Mesothelial cell of epicardium (in vitro differentiated cells): ENCODE results near the gene SULF2. TPM values are rescaled to one million over a fixed set of nuclear protein-coding genes. Genes with fewer than 3 reads are reported as not detected.

Experiments used
- DNase-seq, 2 experiments: peaks; one replicate each; pipeline ENCODE4 v3.0.0; 2021; ENCODE audit warnings: low spot score in 2 of 2; ENCODE audit not compliant: unreplicated experiment in 2 of 2
- H3K27ac Mint-ChIP-seq: 2 replicates; pipeline ENCODE4 v1.8.0; 2021; ENCODE audit warnings: mixed read lengths
- H3K27me3 Mint-ChIP-seq: 2 replicates; pipeline ENCODE4 v1.8.0; 2021; ENCODE audit warnings: low read depth, mixed read lengths
- H3K36me3 Mint-ChIP-seq: 2 replicates; pipeline ENCODE4 v1.8.0; 2021; ENCODE audit warnings: mixed read lengths
- H3K4me1 Mint-ChIP-seq: 2 replicates; pipeline ENCODE4 v1.8.0; 2021; ENCODE audit warnings: mixed read lengths
- H3K4me3 Mint-ChIP-seq: 2 replicates; pipeline ENCODE4 v1.8.0; 2021; ENCODE audit warnings: mild to moderate bottlenecking, moderate library complexity, mixed read lengths
- H3K9me3 Mint-ChIP-seq: 2 replicates; pipeline ENCODE4 v1.8.0; 2021; ENCODE audit warnings: mixed read lengths
- total RNA-seq: library from RNA; stranded (reverse); gene quantifications from 3 replicates; pipeline ENCODE4 v1.2.1, GENCODE V29; 2021
- TF ChIP-seq, protein P1 (sequence below): fragments of 200-600 bp; sonication (generic); IDR thresholded peaks from one replicate; pipeline ENCODE4 v1.5.0; 2021; ENCODE audit warnings: antibody characterized with exemption; ENCODE audit not compliant: unreplicated experiment

The SULF2 gene
- total RNA-seq, 1 donor from 2014 or later = 77.0 TPM

GRCh38 chr20:47674686-47675085 is 110.6 kb downstream of the SULF2 start:
- H3K4me1 Mint-ChIP-seq = peaks cover 2% of the 10 kb centered on the region
- no peak overlapping the region for H3K4me3 Mint-ChIP-seq
- TF ChIP-seq, protein P1, sequence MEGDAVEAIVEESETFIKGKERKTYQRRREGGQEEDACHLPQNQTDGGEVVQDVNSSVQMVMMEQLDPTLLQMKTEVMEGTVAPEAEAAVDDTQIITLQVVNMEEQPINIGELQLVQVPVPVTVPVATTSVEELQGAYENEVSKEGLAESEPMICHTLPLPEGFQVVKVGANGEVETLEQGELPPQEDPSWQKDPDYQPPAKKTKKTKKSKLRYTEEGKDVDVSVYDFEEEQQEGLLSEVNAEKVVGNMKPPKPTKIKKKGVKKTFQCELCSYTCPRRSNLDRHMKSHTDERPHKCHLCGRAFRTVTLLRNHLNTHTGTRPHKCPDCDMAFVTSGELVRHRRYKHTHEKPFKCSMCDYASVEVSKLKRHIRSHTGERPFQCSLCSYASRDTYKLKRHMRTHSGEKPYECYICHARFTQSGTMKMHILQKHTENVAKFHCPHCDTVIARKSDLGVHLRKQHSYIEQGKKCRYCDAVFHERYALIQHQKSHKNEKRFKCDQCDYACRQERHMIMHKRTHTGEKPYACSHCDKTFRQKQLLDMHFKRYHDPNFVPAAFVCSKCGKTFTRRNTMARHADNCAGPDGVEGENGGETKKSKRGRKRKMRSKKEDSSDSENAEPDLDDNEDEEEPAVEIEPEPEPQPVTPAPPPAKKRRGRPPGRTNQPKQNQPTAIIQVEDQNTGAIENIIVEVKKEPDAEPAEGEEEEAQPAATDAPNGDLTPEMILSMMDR = no peak
- H3K27me3 Mint-ChIP-seq = no peaks in the 10 kb centered on the region
- DNase-seq = no peak
- no peaks in the 10 kb centered on the region for H3K9me3 Mint-ChIP-seq
- H3K36me3 Mint-ChIP-seq = peaks cover 2% of the 10 kb centered on the region
- no peak overlapping the region for H3K27ac Mint-ChIP-seq

- Mint-ChIP-seq H3K36me3 (peaks cover 1% of the 10 kb centered on the region), H3K4me3 (no peak overlapping the region), H3K27me3 (no peaks in the 10 kb centered on the region), H3K4me1 (peaks cover 2% of the 10 kb centered on the region), H3K27ac (no peak overlapping the region), H3K9me3 (no peaks in the 10 kb centered on the region)
- DNase-seq = no peak
- TF ChIP-seq, protein P1 = no peak
These were observed 111.1 kb downstream of the SULF2 start for GRCh38 chr20:47674145-47674544.

GRCh38 chr20:47673671-47673955 is 111.7 kb downstream of the SULF2 start:
- Mint-ChIP-seq H3K27me3 (no peaks in the 10 kb centered on the region), H3K27ac (no peak overlapping the region), H3K4me3 (no peak overlapping the region), H3K36me3 (peaks cover 4% of the 10 kb centered on the region), H3K4me1 (peaks cover 2% of the 10 kb centered on the region), H3K9me3 (no peaks in the 10 kb centered on the region)
- TF ChIP-seq, protein P1 = no peak
- DNase-seq = no peak

- Mint-ChIP-seq H3K4me1 (peaks cover 2% of the 10 kb centered on the region), H3K27ac (no peak overlapping the region), H3K36me3 (peaks cover 4% of the 10 kb centered on the region), H3K27me3 (no peaks in the 10 kb centered on the region), H3K9me3 (no peaks in the 10 kb centered on the region), H3K4me3 (no peak overlapping the region)
- TF ChIP-seq, protein P1 = no peak
- no peak for DNase-seq
These were observed 112.2 kb downstream of the SULF2 start for GRCh38 chr20:47672886-47673670.

GRCh38 chr20:47672166-47672565 is 113.1 kb downstream of the SULF2 start:
- Mint-ChIP-seq H3K27me3 (no peaks in the 10 kb centered on the region), H3K4me1 (no peaks in the 10 kb centered on the region), H3K27ac (no peak overlapping the region), H3K9me3 (no peaks in the 10 kb centered on the region), H3K4me3 (no peak overlapping the region), H3K36me3 (peaks cover 4% of the 10 kb centered on the region)
- TF ChIP-seq, protein P1 = no peak
- no peak for DNase-seq
